Epithelial cell of esophagus (primary cell): Measurements from ENCODE around the gene PIGV.
A peak's percentile ranks its signal among the peaks of the same experiment; 100 is the strongest.
"Not testable (repeated sequence)": the region's sequence is repeated elsewhere in the genome, so short reads cannot be mapped to it uniquely, and the experiment has no call there.

Experiments
- DNase-seq: peaks from one replicate; pipeline ENCODE4 v3.0.0; 2010; ENCODE audit warnings: low read depth
- H3K4me3 ChIP-seq: 2 replicates; pipeline ENCODE4 v1.5.1; 2011; ENCODE audit warnings: mild to moderate bottlenecking, low read length, control low read depth
- TF ChIP-seq, protein P1 (sequence below): IDR thresholded peaks from 2 replicates; pipeline ENCODE4 v1.5.1; 2011; ENCODE audit warnings: low read depth, mild to moderate bottlenecking, low read length, control low read depth, inconsistent platforms; ENCODE audit not compliant: insufficient read depth; ENCODE audit errors: missing control alignments

The PIGV gene

DNA sequence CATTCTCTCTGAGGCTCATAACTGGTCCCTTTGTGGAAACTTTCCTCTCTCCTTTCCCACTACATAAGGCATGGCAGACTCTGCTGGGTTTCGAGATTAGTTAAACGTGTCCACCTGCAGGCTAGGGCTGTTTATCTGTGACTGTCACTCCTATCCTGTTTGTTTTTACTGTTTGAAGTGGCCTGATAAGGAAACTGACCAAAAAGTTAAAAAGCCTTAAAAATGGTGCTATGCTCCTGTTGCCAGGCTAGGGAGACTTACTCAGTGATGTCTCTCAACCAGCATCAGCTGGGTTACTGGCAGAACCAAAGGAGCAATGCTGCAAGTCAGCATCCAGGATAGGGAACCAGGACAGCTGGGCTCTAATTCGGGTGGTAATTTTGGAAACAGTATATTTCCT lies 3.9 kb downstream of the PIGV start:
- no peak overlapping the region for H3K4me3 ChIP-seq
- DNase-seq = no peak
- TF ChIP-seq, protein P1, sequence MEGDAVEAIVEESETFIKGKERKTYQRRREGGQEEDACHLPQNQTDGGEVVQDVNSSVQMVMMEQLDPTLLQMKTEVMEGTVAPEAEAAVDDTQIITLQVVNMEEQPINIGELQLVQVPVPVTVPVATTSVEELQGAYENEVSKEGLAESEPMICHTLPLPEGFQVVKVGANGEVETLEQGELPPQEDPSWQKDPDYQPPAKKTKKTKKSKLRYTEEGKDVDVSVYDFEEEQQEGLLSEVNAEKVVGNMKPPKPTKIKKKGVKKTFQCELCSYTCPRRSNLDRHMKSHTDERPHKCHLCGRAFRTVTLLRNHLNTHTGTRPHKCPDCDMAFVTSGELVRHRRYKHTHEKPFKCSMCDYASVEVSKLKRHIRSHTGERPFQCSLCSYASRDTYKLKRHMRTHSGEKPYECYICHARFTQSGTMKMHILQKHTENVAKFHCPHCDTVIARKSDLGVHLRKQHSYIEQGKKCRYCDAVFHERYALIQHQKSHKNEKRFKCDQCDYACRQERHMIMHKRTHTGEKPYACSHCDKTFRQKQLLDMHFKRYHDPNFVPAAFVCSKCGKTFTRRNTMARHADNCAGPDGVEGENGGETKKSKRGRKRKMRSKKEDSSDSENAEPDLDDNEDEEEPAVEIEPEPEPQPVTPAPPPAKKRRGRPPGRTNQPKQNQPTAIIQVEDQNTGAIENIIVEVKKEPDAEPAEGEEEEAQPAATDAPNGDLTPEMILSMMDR = no peak

DNA sequence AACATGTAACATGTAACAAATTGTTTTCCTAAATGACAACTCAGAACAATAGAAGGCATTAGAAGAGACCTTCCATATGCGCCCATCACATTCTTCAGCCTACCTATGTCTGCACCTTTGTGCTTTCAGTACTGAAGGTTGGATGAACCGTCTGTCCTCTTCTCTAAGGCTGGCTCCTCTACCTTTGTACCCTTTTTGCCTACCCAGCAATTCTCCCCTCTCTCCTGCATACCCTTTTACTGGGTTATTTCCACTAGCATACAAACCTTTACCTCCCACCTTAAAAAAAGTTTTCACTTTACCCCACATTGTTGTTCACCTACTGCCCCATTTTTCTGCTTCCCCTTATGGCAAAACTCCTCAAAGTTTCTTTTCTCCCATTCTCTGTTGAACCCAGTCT lies 5.2 kb downstream of the PIGV start:
- TF ChIP-seq, protein P1 = no peak
- H3K4me3 ChIP-seq = no peak overlapping the region
- DNase-seq = no peak

DNA sequence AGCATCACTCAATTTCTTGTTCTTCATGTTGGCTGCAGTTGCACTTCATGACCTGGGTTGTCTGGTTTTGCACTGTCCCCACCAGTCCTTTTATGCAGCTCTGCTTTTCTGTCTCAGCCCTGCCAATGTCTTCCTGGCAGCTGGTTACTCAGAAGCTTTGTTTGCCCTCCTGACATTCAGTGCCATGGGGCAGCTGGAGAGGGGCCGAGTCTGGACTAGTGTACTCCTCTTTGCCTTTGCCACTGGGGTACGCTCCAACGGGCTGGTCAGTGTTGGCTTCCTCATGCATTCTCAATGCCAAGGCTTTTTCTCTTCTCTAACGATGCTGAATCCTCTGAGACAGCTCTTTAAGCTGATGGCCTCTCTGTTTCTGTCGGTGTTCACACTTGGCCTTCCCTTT lies 6.6 kb downstream of the PIGV start:
- TF ChIP-seq, protein P1 = no peak
- no peak overlapping the region for H3K4me3 ChIP-seq
- no peak for DNase-seq

DNA sequence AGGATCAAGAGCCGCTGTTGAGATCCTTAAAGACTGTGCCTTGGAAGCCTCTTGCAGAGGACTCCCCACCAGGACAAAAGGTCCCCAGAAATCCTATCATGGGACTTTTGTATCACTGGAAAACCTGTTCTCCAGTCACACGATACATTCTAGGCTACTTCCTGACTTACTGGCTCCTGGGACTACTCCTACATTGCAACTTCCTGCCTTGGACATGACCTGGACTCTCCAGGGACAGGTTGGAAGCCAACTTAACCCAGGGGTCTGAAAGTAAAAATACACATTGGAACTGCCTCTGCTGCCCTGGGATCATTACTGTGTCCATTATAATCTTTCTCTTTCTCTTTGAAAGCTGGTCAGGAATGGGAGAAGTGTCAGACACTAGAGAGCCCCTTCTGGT lies 9.9 kb downstream of the PIGV start:
- TF ChIP-seq, protein P1 = no peak

DNA sequence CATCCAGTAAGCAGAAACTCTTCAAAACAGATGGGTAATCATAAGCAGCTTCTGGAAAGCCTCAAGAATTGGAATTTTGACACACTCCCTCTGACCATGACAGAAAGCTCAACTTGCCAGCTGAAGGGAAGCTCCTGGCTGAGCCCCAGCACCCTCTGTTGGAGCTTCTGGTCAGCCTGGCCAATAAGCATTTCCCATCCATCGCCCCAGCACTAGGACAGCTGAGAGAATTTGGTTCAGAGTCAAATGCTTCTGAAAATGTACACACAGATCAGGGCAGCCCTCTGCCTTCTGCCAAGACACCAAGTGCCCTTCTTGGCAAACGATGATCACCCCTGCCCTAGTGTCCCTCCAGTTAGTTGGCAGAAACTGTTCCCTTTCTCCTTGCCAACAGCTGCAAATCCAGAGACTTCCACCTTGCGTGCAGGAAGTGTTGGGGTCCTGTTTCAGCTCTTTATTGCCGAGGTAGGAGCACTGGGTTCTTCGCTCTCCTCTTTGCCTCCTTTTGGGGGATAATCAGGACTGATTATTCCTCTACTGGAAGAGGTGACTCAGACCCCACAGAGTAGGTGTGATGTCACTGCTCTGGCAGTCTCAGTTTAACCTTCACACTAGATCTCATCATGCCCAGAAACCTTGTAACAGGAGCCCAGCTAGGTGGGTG lies 11.9 kb downstream of the PIGV start:
- TF ChIP-seq, protein P1 = no peak
- no peak overlapping the region for H3K4me3 ChIP-seq
- peak; percentile 85 for DNase-seq

More for the DNA sequence above, 9.9 kb downstream of the PIGV start:
- H3K4me3 ChIP-seq = no peak overlapping the region
- no peak for DNase-seq

DNA sequence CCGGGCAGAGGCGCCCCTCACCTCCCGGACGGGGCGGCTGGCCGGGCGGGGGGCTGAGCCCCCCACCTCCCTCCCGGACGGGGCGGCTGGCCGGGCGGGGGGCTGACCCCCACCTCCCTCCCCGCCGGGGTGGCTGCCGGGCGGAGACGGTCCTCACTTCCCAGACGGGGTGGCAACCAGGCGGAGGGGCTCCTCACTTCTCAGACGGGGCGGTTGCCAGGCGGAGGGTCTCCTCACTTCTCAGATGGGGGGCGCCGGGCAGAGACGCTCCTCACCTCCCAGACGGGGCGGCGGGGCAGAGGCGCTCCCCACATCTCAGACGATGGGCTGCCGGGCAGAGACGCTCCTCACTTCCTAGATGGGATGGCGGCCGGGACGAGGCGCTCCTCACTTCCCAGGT lies 16.2 kb downstream of the PIGV start:
- DNase-seq = not testable (repeated sequence)

DNA sequence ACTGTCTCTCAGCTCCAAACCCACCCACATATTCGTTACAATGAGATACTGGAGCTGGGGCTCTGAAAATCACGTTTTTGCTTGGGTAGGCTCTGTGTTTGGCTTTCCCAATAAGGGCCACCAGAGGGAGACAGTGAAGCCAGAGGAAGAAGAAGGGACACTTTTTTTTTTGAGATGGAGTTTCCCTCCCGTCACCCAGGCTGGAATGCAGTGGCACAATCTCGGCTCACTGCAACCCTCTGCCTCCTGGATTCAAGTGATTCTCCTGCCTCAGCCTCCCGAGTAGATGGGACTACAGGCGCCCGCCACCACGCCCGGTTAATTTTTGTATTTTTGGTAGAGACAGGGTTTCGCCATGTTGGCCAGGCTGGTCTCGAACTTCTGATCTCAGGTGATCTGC lies 22.4 kb downstream of the PIGV start:
- DNase-seq = peak; percentile 80
- TF ChIP-seq, protein P1 = peak; percentile 89
- not testable (repeated sequence) for H3K4me3 ChIP-seq

More for the DNA sequence above, 16.2 kb downstream of the PIGV start:
- H3K4me3 ChIP-seq = not testable (repeated sequence)

DNA sequence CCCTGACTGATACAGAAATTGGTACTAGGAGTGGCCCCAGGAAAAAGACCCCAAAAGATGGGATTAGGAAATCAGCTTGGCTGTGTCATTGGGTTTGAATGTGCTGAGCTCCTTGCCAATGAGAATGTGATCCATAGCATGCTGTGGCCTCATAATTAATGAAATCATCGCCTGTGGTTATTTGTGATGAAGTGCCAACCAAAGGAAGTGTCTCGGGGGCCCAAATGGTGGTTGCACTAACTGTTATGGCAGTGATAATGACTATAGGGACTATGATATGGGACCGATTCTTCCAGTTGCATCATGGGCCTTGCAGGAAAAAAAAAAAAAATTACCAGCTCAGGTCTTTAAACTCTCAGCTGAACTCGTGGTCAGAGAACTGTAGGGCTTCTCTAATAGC lies 23.3 kb downstream of the PIGV start:
- TF ChIP-seq, protein P1 = no peak
- no peak overlapping the region for H3K4me3 ChIP-seq
- DNase-seq = no peak
